Smooth muscle cell of the brain vasculature (primary cell): ENCODE data around the gene C20orf204.

Experiments used
- DNase-seq: peaks from one replicate; pipeline ENCODE4 v3.0.0-alpha.2; 2012; ENCODE audit warnings: low read depth, low spot score

C20orf204 gene

DNA sequence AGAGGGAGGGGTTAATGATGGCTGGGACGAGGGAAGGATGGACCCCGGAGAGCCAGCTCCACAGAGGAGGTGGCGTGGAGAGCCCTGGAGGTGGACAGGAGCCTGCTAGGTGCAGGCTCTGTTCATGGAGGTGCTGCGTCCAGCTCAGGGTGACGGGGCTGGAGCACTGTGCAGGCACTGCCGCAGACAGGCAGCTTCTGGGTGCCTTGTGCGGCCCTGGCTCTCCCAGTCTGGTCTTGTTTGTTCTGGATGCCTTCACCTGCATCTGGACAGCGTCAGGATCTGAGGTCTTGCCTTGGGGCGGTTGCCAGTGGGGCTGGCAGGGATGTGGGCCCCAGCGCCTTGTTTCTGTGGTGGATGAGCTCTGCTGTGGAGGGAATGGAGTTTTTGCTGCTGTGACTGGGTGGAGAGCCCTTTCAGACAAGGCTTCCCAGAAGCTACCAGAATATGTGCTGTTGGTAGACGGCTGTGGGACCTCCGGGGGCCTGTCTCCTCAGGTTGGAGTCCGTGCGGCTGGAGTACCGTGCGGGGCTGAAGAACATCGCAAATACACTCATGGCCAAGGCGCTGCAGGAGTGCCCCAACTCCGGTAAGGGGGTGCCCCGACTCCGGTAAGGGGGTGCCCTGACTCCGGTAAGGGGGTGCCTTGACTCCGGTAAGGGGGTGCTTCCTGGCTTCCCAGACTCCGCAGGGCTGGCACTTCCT, 7.8 kb upstream of the C20orf204 start:
- no peak for DNase-seq

DNA sequence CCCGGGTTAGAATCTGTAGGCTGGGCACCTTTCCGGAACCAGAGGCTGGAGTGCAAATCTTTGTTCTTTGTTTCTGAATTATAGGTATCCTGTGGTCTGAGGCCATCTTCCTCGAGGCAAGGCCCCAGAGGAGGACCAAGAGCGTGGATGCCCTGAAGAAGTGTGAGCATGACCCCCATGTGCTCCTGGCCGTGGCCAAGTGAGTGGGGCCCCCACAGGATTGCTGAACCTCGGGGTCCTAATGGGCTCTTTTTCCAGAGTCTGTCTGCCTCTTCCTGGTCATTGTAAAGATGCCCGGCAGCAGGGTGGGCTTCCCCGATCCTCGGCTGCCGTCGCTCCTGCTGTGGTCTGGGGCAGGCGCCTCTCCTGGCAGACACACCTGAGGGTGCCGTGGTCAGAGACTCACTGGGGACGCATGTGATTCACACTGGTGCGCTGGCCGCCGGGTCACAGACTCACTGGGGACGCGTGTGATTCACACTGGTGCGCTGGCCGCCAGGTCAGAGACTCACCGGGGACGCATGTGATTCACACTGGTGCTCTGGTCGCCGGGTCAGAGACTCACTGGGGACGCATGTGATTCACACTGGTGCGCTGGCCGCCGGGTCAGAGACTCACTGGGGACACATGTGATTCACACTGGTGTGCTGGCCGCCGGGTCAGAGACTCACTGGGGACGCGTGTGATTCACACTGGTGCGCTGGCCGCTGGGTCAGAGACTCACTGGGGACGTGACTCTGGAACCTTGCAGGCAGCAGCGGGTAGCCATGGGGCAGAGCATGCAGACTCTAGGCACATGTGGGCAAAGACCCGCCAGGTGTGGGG, 6.5 kb upstream of the C20orf204 start:
- no peak for DNase-seq

DNA sequence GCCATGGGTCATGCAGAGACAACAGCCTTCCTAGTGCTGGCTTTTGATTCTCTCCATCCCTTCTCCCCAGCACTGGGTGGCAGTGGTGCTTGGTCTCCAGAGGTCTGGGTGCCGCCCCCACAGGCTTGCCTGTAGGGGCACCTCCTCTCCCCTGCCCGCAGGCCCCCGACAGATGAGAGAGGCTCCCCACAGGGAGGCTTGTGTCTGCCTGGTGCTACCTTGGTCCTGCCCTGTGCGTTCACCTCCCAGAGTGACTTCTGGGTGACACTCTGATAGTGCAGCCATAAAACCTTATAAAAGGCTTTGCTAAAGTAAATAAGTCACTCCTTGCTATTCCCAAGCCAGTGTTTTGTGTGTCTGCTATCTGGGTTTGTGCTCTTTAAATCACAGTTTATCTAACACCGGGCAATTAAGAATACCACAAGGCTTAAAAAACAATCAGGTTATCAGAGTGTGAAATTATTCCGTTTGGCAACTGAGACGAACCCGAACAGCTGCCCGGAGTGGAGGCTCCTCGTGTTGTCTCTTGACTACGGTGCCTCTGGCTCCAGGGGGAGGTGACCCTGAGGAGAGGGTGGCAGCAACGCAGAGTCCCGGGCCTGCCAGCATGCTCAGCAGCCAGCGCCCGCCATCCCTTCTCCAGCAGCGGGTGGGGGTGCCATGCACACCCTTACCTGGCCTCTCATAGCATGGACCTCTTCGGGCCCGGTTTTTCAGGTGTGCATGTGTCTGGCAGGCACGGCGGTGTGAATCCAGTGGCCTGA, 5.4 kb upstream of the C20orf204 start:
- DNase-seq: no peak

DNA sequence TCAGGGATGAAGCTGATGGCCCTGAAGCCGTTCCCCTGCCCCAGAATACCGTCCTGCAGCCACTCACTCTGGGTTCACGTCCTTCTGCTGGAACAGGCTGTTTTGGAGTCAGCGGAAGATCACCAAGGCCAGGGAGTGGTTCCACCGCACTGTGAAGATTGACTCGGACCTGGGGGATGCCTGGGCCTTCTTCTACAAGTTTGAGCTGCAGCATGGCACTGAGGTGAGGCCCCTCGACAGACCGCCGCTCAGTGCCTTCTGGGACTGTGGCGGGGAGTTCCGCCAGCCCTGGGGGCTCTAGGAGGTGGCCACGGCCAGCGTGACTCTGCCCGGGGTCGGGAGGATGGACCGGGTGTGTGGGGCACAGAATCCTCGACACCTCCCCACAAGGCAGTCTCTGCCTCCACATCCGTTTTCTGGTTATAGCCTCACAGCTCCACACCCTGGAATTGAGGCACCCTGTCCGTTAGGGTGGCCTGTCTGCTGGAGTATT, 4.1 kb upstream of the C20orf204 start:
- DNase-seq: no peak

DNA sequence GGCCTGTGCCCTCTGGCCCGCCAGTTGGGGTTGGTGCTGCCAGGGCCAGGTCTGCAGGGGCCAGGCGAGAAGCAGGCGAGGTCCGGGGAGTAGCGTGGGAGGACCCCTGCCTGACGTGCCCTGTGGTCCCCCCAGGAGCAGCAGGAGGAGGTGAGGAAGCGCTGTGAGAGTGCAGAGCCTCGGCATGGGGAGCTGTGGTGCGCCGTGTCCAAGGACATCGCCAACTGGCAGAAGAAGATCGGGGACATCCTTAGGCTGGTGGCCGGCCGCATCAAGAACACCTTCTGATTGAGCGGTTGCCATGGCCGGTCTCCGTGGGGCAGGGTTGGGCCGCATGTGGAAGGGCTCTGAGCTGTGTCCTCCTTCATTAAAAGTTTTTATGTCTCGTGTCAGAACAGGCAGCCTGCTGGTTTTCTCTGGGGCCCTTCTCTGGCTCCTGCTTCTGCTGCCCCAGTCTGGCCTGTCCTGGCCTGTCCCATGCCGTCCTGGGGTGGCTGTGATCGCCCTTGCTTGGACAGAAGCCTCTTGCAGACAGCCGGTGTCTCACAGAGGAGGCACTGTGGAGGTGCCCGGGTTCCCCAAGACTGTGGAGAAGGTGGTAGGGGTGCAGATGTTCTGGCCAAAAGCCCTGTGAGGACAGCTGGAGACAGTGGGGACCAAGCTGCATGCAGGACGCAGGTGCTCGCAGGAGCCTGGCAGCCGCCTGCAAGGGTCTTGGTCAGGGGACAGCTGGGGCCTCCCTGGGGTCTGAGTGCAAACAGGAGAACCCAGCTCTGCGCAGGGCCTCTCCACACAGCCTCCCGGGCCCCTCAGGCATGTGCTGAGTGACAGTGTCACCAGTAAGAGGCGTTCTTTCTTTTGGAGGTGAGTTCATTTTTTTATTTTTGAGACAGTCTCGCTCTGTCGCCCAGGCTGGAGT, 3.0 kb upstream of the C20orf204 start:
- no peak for DNase-seq

DNA sequence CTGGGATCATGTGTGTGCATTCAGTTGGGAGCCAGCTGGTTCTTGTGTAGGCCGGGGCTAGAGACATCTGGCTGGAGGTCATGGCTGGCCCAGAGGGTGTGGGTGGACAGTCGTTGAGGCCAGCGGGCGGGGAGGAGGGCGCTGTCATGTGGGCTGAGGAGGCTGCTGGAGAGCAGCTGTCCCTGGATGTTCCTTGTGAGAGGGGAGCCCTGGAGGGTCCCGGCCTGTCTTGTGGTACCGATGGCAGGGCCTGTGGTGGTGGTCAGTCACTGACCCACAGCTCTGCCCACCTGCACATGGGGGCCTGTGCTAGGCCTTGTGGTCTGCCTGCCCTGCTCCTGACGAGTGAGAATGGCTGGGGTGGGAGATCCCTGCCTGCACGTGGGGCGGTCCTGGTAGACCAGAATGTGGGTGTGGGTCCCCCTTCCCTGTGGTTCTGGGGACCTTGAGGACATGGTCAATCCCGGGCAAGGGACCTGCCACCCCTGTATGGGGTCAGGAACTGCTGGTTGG, 1.9 kb upstream of the C20orf204 start:
- no peak for DNase-seq

DNA sequence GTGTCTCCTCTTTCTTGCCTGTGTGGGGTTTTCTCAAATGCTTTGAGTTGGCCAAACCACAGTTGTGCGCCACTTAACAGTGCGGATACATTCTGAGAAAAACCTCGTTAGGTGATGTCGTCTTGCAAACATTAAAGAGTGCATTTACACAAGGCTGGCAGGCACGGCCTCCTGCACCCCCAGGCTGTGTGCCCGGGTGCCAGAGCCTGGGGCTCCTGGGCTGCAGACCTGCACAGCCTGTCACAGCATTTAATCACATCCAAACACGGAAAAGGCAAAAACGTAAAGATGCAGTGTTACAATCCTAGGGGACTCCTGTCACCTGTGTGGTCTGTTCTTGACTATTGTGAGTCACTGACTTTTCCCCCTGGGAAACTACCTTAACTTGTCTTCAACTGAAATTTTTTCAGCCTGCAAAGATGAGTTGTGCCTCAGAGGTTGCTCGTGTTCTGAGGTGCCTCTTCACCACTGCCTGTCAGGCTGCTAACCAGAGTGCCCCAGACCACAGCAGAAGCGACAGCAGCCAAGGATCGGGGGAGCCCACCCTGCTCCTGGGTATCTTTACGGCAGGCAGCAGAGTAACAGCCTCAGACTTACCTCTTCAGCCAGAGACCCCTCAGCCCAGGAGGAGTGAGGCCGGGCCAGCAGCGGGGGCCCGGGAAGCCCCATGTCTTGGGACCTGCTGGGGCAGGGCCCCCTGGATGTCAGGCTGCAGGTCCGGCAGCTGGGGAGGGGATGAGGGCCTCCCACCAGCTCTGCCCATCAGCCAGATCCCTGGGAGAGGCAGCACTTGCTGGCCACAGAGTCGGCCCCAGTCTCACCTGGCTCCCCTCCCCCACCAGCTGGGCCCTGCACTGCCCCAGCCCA, 683 bp upstream of the C20orf204 start:
- no peak for DNase-seq

DNA sequence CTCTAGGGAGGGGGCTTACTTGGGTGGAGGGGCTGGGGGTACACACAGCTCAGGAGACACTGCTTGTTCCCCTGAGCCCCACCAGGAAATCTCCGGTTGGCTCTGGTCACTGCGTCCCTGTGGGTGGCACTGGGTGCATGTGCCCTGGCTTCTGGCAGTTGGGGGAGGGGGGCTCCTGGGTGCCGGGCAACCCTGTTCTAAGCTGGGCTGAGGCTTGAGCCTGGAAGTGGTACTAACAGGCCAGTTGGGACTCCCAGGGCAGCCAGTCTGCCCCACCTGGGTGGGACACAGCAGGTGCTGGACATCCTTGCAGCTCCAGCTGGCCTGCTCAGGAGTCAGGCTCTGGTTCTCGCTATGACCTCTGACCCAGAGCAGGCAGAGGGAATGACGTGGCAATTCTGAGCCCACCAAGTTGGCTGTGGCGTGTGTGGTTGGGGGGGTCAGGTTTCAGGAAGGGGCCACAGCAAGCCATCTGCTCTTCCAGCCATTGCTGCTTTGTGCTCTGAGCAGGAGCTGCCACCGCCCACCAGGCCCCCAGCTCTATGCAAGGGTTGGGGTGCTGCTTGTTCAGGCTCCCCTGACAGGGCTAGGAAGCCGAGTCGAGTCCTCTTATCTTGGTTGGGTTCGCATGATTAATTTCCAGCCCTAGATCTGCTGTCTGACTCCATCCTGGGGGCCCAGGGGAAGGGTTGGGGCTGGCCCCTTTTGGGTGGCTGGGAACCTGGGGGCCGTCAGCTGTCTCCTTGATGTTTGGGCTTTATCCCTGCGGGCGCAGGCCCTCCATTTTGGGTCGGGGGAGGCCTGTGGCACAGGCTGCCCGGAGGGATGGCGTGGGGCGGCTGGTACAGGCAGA, 590 bp downstream of the C20orf204 start:
- no peak for DNase-seq

DNA sequence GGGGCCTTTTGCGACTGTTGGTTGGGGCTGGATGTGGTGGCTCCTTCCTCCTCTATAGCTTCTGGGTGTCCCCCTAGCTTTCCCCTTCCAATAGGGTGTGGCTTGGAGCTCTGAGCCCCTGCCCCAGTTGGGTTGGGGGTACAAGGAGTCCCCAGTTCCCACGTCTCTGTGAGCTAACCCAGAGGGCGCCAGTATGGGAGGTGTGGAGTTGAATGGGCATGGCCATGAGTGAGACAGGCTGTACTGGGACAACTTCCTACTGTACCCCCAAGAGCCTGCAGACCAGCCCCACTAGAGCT, 1.2 kb downstream of the C20orf204 start:
- DNase-seq: no peak

DNA sequence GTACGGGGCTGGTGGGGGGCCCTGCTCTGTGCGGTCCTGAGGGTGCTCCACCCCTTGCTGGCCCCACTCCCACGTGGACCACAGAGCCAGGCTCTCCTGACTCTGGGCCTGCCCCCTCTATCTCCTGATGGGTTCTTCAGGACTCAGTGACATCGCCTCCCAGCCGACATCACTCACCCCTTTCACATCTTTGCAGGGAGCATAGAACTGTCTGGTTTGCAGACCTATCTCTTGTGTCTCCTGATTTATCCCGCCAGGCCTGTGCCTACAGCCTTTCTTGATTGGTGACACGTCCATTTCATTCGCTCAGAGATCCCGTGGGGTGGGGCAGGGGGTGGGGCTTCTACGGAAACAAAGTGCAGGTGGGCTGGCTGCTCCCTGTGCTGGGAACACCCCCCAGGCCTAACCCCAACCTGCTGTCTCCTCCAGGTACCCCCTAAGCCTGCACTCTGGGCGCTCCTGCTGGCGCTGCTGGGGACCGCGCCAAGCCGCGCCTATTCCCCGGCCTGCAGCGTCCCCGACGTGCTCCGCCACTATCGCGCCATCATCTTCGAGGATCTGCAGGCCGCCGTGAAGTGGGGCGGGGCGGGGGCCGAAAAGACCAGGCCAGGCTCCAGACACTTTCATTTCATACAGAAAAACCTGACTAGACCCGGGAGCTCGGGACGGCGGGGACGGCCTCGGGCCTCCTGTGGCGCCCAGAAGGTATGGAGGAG, 1.7 kb downstream of the C20orf204 start:
- no peak for DNase-seq

DNA sequence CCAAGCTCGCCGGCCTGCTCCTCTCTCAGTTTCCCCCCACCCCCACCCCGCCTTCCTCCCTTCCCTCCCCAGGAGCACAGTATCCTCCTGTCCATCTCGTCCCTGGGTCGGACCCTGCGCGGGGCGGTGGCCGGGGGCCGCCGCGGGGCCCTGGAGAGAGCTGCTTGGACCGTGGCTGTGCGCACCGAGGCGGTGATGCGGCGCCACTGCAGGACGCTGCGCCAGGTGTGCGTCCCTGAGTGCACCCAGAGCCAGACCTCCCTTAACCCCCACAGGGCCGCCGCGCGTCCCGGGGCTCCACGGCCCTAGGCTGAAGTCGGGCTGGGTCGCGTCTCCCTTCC, 2.2 kb downstream of the C20orf204 start:
- no peak for DNase-seq

DNA sequence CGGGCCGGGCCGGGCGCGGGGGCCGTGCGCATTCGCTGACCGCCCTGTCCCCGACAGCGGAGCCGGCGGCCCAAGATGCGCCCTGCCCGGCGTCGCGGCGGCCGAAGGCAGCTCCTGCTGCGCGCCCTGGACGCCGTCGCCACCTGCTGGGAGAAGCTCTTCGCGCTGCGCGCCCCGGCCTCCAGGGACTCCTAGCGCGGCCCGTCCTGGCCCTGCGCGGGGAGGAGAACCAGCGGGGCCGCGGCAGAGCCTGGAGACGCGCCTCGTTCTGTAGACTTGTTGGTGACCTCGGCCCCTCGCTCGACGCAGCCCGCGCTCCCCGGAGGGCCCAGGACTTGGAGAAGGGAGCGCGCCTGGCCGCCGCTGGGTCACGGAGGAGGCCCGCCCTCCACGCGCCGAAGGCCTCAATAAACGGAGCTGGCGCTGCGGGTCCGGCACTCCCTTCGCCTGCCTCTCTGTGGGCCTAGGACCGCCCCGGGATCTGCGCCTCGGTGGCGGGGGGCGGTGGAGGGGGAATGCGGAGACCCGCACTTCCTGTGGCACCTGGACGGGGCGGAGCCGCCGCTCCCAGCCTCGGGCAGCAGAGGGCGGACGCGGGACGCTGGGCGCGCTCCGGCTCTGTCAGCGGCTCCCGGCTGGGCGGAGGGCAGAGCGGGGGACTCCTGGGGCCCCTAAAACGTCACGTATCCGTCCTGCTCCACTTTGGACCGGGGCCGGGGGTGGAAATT, 2.7 kb downstream of the C20orf204 start:
- no peak for DNase-seq

DNA sequence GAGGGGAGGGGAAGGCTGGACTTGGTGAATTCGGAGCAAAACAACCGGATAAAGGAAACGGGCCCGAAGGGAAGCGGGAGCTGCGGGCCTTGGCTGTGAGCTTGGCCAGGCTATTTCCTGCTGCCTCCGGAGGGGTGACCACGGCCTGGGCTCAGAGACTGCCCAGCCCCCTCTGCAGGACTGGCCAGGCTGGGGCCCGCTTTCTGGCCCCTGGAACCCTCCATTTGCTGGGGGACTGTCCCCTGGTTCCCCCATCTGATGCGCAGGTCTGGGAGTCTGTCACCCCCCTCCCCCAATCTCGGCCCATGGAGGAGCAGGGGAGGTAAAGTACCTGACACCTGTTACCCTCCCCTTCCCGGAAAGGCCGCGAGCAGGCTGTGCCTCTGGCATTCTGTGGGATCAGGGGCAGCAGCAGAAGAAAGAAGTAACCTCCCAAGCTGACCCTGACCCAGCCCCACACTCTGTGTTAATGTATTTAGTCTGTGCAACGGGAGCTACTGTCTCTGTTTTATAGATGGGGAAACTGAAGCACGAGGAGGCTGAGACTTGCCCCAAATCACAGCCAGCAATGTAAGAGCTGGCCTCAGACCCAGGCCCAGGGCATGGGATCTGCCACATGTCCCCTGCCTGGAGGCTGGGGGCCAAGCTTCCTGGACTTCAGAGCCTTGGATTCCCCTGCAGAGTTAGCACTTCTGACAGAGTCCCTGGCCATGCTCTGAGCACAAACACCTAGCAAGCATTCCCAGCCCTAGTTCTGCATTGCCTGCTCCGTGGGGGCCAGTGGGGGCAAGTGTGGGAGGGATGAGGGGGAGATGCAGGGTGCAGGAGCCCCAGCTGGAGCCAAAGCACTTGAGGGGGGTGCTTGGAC, 3.5 kb downstream of the C20orf204 start:
- no peak for DNase-seq

DNA sequence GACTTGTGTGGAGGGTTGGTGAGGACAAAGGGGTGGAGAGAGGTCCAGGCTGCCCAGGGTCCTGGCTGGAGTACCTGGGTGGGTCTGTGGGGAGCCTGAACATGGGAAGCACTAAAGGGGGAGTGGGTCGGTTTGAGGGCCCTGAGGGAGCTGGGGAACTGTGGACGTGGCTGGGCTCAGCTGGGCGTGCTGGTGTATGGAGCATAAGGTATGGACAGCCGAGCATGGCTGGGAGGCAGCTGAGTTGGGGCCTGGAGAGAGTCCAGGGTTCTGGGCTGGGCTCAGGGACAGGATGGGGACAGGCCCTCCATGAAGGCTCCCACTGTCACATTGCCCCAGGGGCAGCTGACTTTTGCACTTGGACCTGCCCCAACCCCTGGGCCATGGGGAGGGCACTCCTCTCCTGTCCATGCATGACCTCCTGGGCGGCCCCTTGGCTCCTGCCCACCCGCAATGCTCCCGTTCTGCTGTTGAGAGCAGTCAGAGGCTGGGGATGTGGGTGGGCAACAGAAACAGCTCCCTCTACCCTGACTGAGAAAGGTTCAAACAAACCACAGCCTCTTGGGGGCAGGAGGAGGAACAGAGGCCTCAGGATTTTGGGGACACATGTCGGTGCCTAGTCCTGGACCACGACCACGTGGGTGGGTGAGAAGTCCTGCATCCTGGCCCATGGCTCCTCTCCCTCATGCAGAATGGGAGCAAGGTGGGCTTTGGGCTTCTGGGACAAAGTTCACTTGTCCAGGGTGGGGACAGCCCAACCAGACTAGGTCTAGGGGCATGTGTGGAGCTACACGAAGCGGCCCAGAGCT, 4.5 kb downstream of the C20orf204 start:
- DNase-seq: no peak

DNA sequence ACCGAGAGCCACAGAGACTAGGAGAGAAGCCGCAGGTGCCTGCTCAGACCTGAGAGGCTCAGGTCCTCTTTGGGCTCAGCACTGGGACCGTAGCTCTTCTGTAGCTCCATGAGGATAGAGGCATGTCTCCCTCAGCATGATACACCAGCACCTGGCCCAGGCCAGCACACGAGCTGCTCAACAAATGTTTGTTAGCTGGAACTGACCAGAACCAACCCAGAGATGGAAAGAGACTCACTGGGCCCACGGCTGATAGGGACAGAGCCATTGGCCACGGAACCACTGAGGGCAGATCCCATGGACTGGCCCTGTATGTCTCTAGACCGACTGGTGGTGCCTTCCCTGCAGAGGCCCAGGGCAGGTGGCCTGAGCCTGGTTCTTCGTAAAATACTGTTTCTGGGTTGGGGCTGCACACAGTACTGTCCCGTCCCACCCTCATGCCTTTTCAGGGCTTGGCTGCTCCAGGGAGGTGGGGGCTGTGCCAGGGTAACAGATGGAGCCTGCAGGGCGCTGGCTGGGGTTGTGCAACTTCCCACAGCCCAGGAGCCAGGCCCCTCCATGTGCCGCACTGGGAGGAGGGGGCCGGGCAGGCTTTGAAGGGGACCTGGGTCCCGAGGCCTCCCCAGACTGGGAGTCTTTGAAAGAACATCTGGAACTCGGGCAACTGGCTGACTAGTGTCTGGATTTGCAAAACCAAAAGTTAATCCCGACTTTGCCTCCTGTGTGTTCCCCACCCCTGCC, 5.2 kb downstream of the C20orf204 start:
- DNase-seq: no peak

DNA sequence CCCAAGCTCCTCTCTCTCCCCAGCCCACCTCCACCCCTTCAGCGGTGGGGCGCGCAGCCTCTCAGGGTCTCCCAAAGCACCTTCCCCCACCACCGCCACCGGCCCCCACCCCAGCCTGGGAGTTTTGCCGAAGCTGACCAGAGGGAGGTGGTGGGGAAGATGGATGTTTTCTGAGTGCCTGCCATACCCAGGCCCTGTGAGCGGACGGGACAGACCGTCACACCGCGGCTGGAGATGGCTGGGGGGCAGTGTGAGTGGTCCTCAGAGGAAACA, 5.7 kb downstream of the C20orf204 start:
- no peak for DNase-seq
